SIG-M5 treated with dmso at 0.1 percent for 504 hours (cell line): ENCODE data around the gene ALKBH8.
"Not testable (repeated sequence)": the region's sequence is repeated elsewhere in the genome, so short reads cannot be mapped to it uniquely, and the experiment has no call there.

ENCODE experiments used
- DNase-seq: peaks from one replicate; lab custom pipeline; 2025; ENCODE audit not compliant: unreplicated experiment; lab: John Stamatoyannopoulos, UW

The ALKBH8 gene

DNA sequence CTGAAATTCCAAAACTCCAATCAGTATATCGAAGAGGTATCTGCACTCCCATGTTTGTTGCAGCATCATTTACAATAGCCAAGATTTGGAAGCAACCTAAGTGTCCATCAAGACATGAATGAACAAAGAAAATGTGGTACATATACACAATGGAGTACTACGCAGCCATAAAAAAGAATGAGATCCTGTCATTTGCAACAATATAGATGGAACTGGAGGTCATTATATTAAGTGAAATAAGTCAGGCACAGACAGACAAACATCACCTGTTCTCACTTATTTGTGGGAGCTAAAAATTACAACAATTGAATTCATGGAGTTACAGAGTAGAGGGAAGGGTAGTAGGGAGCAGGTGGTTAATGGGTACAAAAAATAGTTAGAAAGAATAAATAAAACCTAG is 13.6 kb upstream of the ALKBH8 start:
- DNase-seq = not testable (repeated sequence)

DNA sequence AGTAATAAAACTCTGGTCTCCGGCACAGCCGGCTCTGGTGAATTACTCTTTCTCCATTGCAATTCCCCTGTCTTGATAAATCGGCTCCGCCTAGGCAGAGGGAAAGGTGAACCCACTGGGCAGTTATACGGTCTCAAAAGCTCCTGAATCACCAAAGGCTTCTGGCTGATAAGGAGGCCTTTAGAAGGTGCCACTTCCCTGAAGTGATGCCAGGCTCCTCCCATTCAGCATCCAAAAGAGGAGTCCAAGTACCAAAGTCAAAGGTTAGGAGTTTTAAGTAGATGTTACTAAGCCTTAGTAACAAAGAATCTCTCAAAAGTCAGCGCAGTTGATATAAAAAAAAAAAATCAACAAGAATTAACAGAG is 11.8 kb upstream of the ALKBH8 start:
- no peak for DNase-seq

DNA sequence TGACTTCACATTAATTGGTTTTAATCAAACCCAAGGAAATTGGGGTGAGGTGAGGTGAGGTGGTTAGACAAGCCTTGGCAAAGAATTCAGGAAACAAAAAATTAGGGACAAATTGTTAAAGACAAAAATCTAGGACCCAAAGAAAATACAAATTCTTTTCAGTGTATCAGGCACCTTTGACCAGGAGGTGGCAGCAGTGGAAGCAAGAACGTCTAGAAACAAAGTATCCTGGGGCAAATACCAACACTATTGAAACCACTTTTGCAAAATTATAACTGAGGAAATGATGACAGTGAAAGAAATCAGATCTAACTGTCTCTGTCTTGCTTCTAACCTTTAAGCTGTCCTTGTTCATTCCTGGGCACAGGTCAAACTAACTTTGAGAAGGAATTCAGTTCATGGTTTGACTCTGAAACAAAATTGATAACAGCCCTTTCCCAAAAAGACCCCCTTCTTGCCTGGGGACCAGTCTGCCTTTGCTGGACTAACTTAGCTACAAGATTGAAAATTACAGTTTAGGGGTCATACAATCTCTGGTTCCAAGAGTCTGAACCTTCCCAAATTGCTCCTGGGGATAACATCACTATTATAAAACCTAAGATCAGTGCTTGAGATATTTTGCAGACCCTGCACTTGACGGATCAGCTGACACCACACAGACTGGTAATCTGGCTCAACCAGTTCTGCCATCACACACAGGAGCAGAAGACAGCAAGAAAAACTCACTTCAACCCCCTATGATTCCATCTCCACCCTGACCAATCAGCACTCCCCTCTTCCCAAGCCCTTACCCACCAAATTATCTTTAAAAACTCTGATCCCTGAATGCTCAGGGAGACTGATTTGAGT is 11.2 kb upstream of the ALKBH8 start:
- peak; percentile 64 for DNase-seq

DNA sequence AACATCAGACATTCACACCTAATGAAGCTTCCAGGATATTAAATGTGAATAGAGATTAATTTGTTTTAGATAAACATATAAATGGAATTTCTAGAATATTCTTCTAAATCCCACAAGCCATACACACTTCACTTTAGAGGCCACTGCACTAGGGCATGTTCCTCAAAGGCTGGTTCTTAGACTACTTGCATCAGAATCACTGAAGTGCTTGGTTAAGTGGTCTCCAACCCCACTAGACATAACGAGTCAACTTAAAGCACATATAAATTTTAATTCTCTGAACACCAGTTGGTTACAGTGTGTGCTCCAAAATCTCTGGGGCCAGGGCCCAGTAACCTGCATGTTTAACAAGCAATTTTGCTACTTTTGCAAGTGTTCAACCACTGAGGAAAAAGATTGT is 7.9 kb upstream of the ALKBH8 start:
- DNase-seq = no peak

DNA sequence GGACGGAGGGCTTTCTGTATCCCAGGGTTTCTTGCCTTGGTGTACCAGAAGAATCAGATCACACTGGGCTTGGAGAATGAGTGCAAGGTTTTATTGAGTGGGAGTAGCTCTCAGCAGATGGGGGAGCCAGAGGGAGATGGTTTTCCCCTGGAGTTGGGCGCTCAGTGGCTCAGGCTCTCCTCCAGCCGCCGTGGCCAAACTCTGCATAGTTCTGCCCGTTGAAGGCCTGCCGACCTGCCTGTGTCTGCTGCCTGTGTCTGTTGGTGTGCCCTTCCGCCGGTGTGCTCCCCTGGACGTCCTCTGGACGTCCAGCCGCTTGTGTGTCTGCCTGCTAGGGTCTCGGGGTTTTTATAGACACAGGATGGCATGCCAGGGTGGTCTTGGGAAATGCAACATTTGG is 4.5 kb upstream of the ALKBH8 start:
- no peak for DNase-seq

DNA sequence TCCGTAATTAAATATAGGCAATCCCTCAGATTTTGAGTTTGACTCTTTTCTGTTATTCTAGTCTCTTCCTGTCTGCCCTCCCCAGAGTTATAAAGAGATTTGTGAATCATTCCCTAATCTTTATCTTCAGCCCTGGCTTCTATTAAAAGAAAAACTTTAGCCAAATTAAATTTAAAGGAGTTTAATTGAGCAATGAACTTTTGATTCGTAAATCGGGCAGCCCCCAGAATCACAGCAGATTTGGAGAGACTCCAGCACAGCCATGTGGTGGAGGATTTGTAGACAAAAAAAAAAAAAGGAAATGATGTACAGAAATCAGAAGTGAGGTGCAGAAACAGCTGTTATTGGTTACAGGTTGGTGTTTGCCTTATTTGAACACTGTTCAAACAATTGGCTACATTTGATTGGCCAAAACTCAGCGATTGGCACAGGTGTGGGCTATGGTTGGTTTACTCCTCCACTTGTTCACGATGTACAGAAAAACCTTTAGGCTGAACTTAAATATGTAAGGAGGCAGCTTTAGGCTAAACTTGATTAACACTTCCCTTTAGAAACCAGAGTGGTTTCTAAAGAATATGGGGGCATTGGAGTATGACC is 2.3 kb upstream of the ALKBH8 start:
- no peak for DNase-seq

DNA sequence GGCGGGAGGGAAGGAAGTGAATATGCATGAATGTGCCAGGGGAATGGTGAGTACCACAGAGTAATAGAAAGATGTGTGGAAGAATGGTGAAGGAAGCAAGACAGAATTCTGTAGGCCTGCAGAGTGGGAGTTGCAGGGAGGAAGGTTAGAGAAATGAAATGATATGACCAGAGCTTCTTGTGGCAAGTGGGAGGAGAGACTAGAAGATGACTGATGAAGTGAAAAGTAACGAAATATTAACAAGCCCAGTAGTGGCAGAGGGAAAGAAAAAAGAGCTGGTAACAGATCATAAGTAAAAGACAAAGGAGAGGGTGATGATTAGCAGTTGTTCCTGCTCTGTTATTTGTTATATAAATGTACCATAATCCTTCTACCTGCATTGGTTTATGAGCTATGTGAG is 1.0 kb upstream of the ALKBH8 start:
- no peak for DNase-seq

DNA sequence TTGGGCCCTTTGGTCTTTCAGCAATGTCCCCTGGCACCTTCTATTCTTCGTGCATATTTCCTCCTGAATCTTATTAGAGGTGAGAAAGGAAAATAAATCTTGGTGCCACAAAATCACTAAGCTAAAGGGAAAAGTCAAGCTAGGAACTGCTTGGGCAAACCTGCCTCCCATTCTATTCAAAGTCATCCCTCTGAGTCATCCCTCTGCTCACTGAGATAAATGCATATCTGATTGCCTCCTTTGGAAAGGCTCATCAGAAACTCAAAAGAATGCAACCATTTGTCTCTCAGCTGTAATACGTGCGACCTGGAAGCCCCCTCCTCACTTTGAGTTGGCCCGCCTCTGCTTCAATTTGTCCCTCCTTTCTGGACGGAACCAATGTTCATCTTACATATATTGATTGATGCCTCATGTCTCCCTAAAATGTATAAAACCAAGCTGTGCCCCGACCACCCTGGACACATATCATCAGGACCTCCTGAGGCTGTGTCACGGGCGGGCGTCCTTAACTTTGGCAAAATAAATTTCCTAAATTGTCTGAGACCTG is 493 bp upstream of the ALKBH8 start:
- not testable (repeated sequence) for DNase-seq

DNA sequence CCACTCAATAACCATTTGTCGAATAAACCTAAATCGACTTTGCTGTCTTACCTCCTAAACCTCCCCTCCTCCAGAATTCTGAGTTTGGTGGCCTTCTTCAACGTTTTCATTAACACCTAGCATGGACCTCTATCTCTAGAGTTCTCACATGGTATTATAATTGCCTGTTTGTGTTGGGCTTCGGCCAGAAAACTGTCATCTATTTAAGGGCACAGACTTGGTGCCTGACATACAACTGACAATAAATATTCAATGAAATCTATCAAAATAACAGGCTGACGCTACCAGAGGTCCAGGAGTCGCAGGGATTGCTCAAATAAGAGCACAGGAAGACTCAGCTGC is 687 bp downstream of the ALKBH8 start:
- DNase-seq = no peak

DNA sequence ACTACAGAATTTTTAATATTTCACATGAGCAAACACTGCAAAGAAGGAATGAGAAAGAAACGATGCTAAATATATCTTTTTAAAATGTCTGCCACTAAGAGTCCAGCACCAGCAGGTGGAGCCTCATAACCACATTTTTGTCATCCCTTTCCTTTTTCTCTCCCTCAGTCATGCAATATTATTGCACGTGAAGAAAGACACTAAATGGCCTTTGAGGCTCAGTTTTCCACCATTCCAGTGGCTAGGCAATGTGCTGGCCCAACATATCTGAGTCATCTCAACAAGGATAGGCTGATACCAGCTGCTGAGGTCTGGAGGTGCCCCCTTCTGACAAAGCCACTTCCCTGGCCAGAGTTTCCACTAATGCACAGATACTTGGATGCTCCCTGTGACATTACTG is 1.8 kb downstream of the ALKBH8 start:
- DNase-seq = peak; percentile 69

DNA sequence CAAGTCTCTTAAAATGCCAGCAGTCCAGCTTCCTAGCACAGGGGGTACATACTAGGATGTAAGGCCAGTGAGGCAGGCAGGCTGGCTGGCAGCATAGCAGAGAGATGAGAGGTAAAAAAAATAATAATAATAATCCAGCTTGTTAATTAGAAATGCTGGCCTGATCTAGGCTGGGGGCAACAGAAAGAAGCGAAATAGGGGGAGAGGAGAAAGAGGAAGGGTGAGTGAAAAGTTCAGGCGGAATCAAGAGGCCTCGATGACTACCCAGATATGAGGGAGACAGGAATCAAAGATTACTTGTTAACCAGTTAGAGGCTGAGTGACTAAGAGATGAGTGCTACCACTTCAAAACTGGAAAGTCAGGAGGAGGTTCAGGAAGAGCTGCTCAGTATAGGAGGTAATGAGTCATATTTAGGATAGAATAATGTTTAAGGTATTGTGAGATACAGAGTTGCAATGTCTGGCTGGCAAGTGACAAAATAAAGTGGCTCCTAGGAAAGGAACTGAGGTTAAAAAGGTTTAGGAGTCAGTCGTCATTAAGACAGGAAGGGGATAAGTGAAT is 2.8 kb downstream of the ALKBH8 start:
- DNase-seq = peak; percentile 1

DNA sequence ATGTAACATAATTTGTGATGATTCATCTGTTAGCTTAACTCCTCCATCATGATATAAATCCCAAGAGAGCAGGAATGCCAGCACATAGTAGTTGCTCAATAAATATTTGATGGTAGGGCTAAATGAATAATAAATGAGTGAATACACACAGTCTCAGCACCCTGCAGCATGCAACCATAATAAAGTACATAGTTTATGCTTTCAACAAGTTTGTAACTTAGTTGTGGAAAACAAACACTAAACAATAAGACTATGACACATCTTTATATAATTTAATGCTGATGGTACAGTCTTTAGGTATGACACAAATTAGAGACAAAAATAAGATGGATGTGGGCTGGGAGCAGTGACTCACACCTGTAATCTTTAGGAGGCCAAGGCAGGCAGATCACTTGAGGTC is 3.8 kb downstream of the ALKBH8 start:
- no peak for DNase-seq

DNA sequence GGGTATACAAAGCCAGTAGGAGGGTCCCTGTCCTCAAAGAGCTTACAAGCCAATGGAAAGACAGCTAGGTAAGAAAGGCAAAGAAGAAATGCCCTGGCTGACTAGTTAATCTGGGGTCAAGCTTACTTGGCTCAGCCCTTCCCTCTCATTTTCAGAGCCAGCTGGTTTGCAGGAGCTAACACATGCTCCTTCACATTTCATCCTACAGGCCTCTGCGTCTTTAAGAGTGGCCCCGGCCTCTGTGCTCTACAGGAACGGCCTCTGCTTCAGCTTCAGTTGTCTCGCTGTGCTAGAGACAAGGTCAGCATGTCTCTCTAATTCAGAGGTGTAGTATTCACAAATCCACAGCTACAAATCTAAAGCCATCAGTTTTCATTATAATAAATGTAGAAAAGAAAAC is 15.2 kb downstream of the ALKBH8 start:
- DNase-seq = no peak

DNA sequence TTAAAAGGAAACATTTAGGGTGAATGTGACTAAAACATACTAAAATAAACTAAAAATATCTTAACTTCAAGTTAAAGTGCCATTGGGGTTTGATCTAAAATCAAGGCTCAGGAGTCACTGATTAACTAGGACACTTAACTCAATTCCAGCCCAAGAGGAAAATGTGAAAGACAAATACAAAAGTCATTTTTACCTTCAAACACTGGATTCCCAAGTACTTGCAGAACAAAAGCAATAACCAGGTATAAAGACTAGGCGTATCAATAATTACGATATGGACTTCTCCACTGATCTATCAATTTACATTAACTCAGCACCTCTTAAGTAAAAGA is 15.6 kb downstream of the ALKBH8 start:
- no peak for DNase-seq

DNA sequence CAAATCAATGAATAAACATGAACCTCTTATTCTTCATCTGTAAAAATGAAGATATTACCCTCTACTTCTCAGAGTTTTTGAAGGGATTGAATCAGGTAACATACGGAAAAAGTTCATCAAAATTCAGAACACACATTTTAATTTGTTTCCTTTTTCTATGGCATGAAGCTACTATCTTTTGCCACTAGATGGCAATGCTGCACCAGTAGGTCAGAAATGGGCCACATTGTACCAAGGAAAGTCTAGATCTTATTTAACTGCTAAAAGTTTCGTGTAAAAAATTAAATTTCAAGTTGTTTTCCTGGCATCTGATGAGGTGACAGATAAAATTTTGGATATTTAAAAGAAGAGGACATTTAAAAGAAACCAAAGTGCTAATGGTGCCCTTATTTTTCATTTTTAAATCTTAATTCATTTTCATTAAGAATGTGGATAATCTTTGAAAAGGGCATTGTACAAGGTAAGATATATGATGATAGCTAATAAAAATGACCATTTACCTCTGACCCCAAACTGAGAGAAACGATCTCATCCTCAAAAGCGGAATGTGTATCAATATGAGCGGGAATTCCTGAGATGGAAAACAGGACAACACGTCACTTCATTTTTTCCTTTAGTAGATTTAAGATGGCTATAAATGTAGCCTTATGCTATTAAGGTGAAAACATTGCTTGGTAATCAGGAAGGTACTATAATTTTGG is 16.1 kb downstream of the ALKBH8 start:
- DNase-seq = peak; percentile 51

DNA sequence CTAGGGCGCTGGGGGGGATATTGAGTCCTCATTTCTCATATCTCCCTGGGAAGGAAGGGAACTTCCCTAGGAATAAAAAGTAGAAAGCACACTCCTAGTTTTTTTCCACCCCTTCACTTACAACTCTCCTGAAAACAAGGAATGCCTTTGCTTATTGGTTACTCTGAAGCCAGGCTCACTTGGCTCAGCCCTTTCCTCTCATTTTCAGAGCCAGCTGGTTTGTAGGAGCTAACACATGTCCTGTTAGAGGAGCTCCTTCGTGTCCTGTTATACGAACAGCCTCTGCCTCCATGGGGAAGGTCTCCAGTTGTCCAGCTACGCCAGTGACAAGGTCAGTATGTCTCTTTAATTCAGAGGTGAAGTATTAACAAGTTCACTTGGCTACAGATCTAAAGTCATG is 17.6 kb downstream of the ALKBH8 start:
- DNase-seq = no peak

DNA sequence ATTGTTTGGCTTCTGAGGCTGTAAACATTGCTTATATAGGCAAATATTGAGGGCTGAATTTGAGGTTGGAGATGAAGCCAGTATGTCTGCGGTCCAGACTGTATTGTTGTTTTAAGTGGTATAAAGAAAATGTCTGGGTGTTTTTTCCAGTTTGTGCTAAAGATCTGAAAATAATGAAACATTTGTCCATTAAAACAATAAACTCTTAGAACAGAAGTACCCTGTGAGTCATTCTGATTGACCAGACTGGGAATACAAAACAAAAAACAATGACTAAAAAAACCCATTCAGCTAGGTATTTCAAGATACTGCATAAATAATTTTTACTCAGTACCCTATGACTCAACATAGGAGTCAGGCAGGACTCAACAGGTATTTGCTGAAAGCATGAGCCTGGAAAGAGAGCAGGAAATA is 20.4 kb downstream of the ALKBH8 start:
- DNase-seq = no peak

DNA sequence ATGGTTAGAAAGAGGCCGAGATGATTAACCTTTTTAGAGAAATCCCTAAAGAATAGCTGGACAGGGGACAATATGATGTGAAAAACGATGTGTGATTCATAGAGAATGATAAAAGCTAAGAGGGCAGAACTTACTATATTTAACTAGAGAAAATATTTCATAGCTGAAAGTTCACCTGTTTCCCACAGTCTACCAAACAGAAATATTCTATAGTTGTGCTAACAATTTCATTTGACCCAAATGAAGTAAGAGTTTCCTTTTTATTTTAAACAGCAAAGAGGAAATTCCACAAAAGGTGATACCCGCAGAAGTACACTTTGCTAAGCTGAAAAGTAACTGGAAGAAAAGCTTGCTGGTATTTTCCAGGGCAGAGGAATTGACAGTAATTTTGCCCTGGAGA is 26.7 kb downstream of the ALKBH8 start:
- DNase-seq = no peak

DNA sequence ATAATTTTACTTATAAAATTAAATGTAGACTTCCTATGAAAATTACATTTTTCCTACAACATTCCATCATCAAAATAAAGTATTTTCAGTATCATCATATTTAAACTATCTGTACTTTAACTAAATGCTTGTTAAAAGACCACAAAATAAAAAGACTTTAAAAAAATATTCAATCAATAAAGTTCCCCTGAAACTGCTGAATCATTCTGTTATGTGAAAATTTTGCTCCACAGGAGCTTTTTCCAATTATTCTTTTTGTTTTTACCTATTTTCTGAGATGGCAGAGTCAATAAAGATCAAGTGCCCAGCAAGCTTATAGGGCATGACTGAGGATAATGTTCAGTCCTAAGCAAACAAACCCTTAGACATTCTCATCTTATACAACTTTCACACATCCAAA is 27.3 kb downstream of the ALKBH8 start:
- no peak for DNase-seq

DNA sequence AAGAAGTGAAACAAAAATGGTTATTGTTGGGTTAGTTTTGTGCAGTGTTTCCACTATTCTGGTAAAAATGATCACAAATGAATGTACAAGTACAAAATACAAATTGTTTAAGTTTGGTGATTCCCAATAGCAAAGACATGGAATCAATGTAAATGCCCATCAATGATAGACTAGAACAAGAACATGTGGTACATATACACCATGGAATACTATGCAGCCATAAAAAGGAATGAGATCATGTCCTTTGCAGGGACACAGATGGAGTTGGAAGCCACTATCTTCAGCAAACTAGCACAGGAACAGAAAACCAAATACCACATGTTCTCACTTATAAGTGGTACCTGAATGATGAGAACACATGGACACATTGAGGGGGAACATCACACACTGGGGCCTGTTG is 28.4 kb downstream of the ALKBH8 start:
- not testable (repeated sequence) for DNase-seq

DNA sequence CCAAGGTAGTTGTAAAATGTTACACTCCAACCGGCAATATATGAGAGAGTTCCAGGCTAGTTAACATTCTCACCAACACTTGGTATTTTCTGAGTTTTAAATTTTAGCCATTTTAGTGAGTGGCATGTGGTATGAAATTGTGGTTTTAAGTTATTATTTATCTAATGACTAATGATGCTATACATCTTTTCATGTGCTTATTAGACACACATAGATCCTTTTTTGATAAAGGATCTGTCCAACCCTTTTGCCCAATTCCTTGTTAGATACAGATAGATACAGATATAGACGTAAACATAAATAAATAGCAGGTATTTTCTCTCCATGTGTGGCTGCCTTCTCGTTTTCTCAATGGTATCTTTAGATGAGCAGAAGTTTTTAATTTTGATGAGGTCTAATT is 39.3 kb downstream of the ALKBH8 start:
- DNase-seq = no peak

DNA sequence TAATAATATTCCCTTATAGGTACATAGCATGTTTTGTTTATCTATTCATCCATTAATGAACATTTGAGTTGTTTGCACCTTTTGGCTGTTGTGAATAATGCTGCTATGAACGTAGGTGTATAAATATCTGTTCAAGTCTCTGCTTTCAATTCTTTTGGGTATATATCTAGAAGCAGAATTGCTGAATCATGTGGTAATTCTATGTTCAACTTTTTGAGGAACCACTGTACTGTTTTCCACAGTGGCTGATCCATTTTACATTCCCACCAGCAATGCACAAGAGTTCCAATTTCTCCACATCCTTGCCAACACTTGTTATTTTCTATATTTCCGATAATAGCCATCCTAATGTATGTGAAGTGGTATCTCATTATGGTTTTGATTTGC is 56.7 kb downstream of the ALKBH8 start:
- DNase-seq = no peak
